Astrocyte of the hippocampus (primary cell): ENCODE data around the gene BCCIP.

ENCODE experiments used
- DNase-seq: peaks from one replicate; pipeline ENCODE4 v3.0.0; 2011; ENCODE audit warnings: low read depth, low spot score

Gene BCCIP

GRCh38 chr10:125822878-125823662 is at the start of gene BCCIP, which contains the start of gene UROS:
Gene BCCIP, plus strand, starts transcription at chr10:125823546. Its CDS starts 12 bp downstream, at chr10:125823558.
Gene UROS, minus strand, starts transcription at chr10:125823258. Its CDS starts 6,759 bp downstream, at chr10:125816499.
- peak; percentile 94 for DNase-seq

- DNase-seq = no peak
These were observed 49.4 kb upstream of the BCCIP start for GRCh38 chr10:125773687-125774543.

- no peak for DNase-seq
These were observed 48.7 kb upstream of the BCCIP start for GRCh38 chr10:125774581-125775191.

GRCh38 chr10:125775491-125776106 is 47.7 kb upstream of the BCCIP start, which contains the start of gene MMP21:
Gene MMP21, minus strand, starts transcription at chr10:125775821. Its CDS starts 0 bp downstream, at chr10:125775821.
- no peak for DNase-seq

GRCh38 chr10:125777806-125778205 is 45.5 kb upstream of the BCCIP start:
- no peak for DNase-seq

- no peak for DNase-seq
These were observed 44.8 kb upstream of the BCCIP start for GRCh38 chr10:125778556-125778955.

- DNase-seq = no peak
These were observed 43.7 kb upstream of the BCCIP start for GRCh38 chr10:125779403-125780327.

- no peak for DNase-seq
These were observed 42.0 kb upstream of the BCCIP start for GRCh38 chr10:125781374-125781773.

GRCh38 chr10:125782054-125782453 is 41.3 kb upstream of the BCCIP start:
- no peak for DNase-seq

- DNase-seq = peak; percentile 26
These were observed 40.7 kb upstream of the BCCIP start for GRCh38 chr10:125782616-125783015.

GRCh38 chr10:125783408-125783807 is 39.9 kb upstream of the BCCIP start:
- DNase-seq = no peak

- no peak for DNase-seq
These were observed 39.4 kb upstream of the BCCIP start for GRCh38 chr10:125783957-125784356.

- DNase-seq = no peak
These were observed 37.6 kb upstream of the BCCIP start for GRCh38 chr10:125785791-125786190.

GRCh38 chr10:125788156-125789034 is 35.0 kb upstream of the BCCIP start:
- DNase-seq = no peak

GRCh38 chr10:125792342-125793300 is 30.7 kb upstream of the BCCIP start:
- DNase-seq = no peak

- DNase-seq = peak; percentile 12
These were observed 28.2 kb upstream of the BCCIP start for GRCh38 chr10:125795128-125795527.

GRCh38 chr10:125795637-125796190 is 27.6 kb upstream of the BCCIP start:
- DNase-seq = no peak

GRCh38 chr10:125797424-125797823 is 25.9 kb upstream of the BCCIP start:
- DNase-seq = no peak
